ENCODE data around the gene P2RX2. TPM values are rescaled to one million over a fixed set of nuclear protein-coding genes. Genes with fewer than 3 reads are reported as not detected.

P2RX2 gene
- total and polyA plus RNA-seq, 2 experiments from 2014 or later, result not detected

- DNase-seq (ENCODE audit: low read depth in 1 of 2, low spot score in 1 of 2), result no peak
- H3K36me3 ChIP-seq, result peaks cover 44% of the 10 kb centered on the region
- no peaks in the 10 kb centered on the region for H3K27me3 ChIP-seq
- no peak overlapping the region for H3K4me3 ChIP-seq
- no peaks in the 10 kb centered on the region for H3K4me1 ChIP-seq (ENCODE audit: low read depth)
- H3K27ac ChIP-seq, result no peak overlapping the region
- no peaks in the 10 kb centered on the region for H3K9me3 ChIP-seq (ENCODE audit: low read depth)
- TF ChIP-seq CTCF (IDR thresholded peaks at IDR 0.05; ENCODE audit: low read depth, low read length), result no peak
These were observed 38.6 kb downstream of the P2RX2 start for GRCh38 chr12:132657004-132657727.

GRCh38 chr12:132658149-132658894 is 39.7 kb downstream of the P2RX2 start:
- Histone ChIP-seq H3K27ac (no peak overlapping the region), H3K27me3 (no peaks in the 10 kb centered on the region), H3K36me3 (peaks cover 41% of the 10 kb centered on the region), H3K4me1 (ENCODE audit: low read depth) (no peaks in the 10 kb centered on the region), H3K4me3 (no peak overlapping the region), H3K9me3 (ENCODE audit: low read depth) (no peaks in the 10 kb centered on the region)
- no peak for DNase-seq (ENCODE audit: low read depth in 1 of 2, low spot score in 1 of 2)
- TF ChIP-seq CTCF (IDR thresholded peaks at IDR 0.05; ENCODE audit: low read depth, low read length), result no peak

GRCh38 chr12:132659146-132659545 is 40.6 kb downstream of the P2RX2 start:
- peaks cover 41% of the 10 kb centered on the region for H3K36me3 ChIP-seq
- H3K9me3 ChIP-seq (ENCODE audit: low read depth), result no peaks in the 10 kb centered on the region
- DNase-seq (ENCODE audit: low read depth in 1 of 2, low spot score in 1 of 2), result no peak
- H3K27me3 ChIP-seq, result no peaks in the 10 kb centered on the region
- no peak overlapping the region for H3K4me3 ChIP-seq
- no peaks in the 10 kb centered on the region for H3K4me1 ChIP-seq (ENCODE audit: low read depth)
- no peak overlapping the region for H3K27ac ChIP-seq
- TF ChIP-seq CTCF (IDR thresholded peaks at IDR 0.05; ENCODE audit: low read depth, low read length), result no peak

- Histone ChIP-seq H3K27me3 (no peaks in the 10 kb centered on the region), H3K27ac (no peak overlapping the region), H3K36me3 (peaks cover 38% of the 10 kb centered on the region), H3K4me3 (no peak overlapping the region), H3K4me1 (ENCODE audit: low read depth) (no peaks in the 10 kb centered on the region), H3K9me3 (ENCODE audit: low read depth) (no peaks in the 10 kb centered on the region)
- DNase-seq (ENCODE audit: low read depth in 1 of 2, low spot score in 1 of 2), result no peak
- TF ChIP-seq CTCF (IDR thresholded peaks at IDR 0.05; ENCODE audit: low read depth, low read length), result no peak
These were observed 41.5 kb downstream of the P2RX2 start for GRCh38 chr12:132660052-132660451.

GRCh38 chr12:132660996-132661395 is 42.4 kb downstream of the P2RX2 start:
- Histone ChIP-seq H3K9me3 (ENCODE audit: low read depth) (no peaks in the 10 kb centered on the region), H3K36me3 (peaks cover 41% of the 10 kb centered on the region), H3K27me3 (no peaks in the 10 kb centered on the region), H3K4me1 (ENCODE audit: low read depth) (no peaks in the 10 kb centered on the region), H3K4me3 (no peak overlapping the region), H3K27ac (no peak overlapping the region)
- DNase-seq (ENCODE audit: low read depth in 1 of 2, low spot score in 1 of 2), result no peak
- TF ChIP-seq CTCF (IDR thresholded peaks at IDR 0.05; ENCODE audit: low read depth, low read length), result no peak
